Hepatocyte (in vitro differentiated cells): Measurements from ENCODE around the gene WNT8B. TPM values are rescaled to one million over a fixed set of nuclear protein-coding genes. Genes with fewer than 3 reads are reported as not detected.

Experiments
- DNase-seq: peaks from one replicate; pipeline ENCODE4 v3.0.0-alpha.2; 2016; ENCODE audit warnings: low spot score
- H2AFZ ChIP-seq: fragments of 200-600 bp; sonication (generic); 2 replicates; pipeline ENCODE4 v1.6.0; 2016; ENCODE audit warnings: antibody characterized with exemption, mild to moderate bottlenecking
- H3K27ac ChIP-seq: fragments of 200-600 bp; sonication (generic); 2 replicates; pipeline ENCODE4 v1.5.1; 2016; ENCODE audit warnings: mild to moderate bottlenecking
- H3K27me3 ChIP-seq: fragments of 200-600 bp; sonication (generic); 2 replicates; pipeline ENCODE4 v1.6.1; 2016
- H3K36me3 ChIP-seq: fragments of 200-600 bp; sonication (generic); replicated peaks from 2 replicates; pipeline ENCODE4 v1.5.1; 2016; ENCODE audit warnings: low read depth; ENCODE audit not compliant: insufficient read depth
- H3K4me1 ChIP-seq: fragments of 200-600 bp; sonication (generic); 2 replicates; pipeline ENCODE4 v1.5.1; 2016; ENCODE audit warnings: mild to moderate bottlenecking, moderate library complexity; ENCODE audit not compliant: insufficient read depth
- H3K4me2 ChIP-seq: fragments of 200-600 bp; sonication (generic); 2 replicates; pipeline ENCODE4 v1.6.0; 2016
- H3K4me3 ChIP-seq: fragments of 200-600 bp; sonication (generic); 2 replicates; pipeline ENCODE4 v1.5.1; 2016; ENCODE audit warnings: mild to moderate bottlenecking
- H3K79me2 ChIP-seq: fragments of 200-600 bp; sonication (generic); 2 replicates; pipeline ENCODE4 v1.6.0; 2017; ENCODE audit warnings: mild to moderate bottlenecking
- H3K9me2 ChIP-seq: fragments of 200-600 bp; sonication (generic); replicated peaks from 2 replicates; pipeline ENCODE4 v1.6.0; 2017; ENCODE audit warnings: mild to moderate bottlenecking; ENCODE audit not compliant: insufficient read depth
- H3K9me3 ChIP-seq: fragments of 200-600 bp; sonication (generic); 2 replicates; pipeline ENCODE4 v1.5.1; 2016; ENCODE audit warnings: low read depth, mild to moderate bottlenecking
- H4K20me1 ChIP-seq: fragments of 200-600 bp; sonication (generic); 2 replicates; pipeline ENCODE4 v1.6.0; 2016; ENCODE audit warnings: mild to moderate bottlenecking; ENCODE audit not compliant: insufficient read depth, poor library complexity, severe bottlenecking
- EZH2 ChIP-seq: fragments of 200-600 bp; sonication (generic); IDR thresholded peaks from 2 replicates; pipeline ENCODE4 v1.6.1; 2016; ENCODE audit warnings: antibody characterized with exemption, mild to moderate bottlenecking, borderline replicate concordance
- EZH2phosphoT487 ChIP-seq: fragments of 200-600 bp; sonication (generic); IDR thresholded peaks from one replicate; pipeline ENCODE4 v1.6.1; 2018; ENCODE audit warnings: antibody characterized with exemption, mild to moderate bottlenecking, low read depth, moderate library complexity; ENCODE audit not compliant: unreplicated experiment, severe bottlenecking
- WGBS: methylation state at CpG from one replicate; pipeline ENCODE4 v1.1.6; 2016; ENCODE audit warnings: low lambda C conversion rate; ENCODE audit errors: missing lambda C conversion rate; 5-methylcytosine and 5-hydroxymethylcytosine counted together
- polyA plus RNA-seq: library from polyadenylated mRNA; unstranded; fragments of >200 nt; fragmentation: Nextera tagmentation; extraction: Ambion mirVana; gene quantifications from 2 replicates; pipeline ENCODE4 v1.2.1, GENCODE V29; 2016
- total RNA-seq: library from RNA; depleted of rRNA; stranded (reverse); fragments of >200 nt; gene quantifications from 2 replicates; pipeline ENCODE4 v1.2.3, GENCODE V29; 2014
- TF ChIP-seq, protein P1 (sequence below): fragments of 200-600 bp; sonication (generic); IDR thresholded peaks from 2 replicates; pipeline ENCODE4 v1.5.1; 2016; ENCODE audit warnings: antibody characterized with exemption, mild to moderate bottlenecking; ENCODE audit not compliant: poor library complexity

Gene WNT8B
- total and polyA plus RNA-seq, 2 experiments from 2014 or later = not detected

DNA sequence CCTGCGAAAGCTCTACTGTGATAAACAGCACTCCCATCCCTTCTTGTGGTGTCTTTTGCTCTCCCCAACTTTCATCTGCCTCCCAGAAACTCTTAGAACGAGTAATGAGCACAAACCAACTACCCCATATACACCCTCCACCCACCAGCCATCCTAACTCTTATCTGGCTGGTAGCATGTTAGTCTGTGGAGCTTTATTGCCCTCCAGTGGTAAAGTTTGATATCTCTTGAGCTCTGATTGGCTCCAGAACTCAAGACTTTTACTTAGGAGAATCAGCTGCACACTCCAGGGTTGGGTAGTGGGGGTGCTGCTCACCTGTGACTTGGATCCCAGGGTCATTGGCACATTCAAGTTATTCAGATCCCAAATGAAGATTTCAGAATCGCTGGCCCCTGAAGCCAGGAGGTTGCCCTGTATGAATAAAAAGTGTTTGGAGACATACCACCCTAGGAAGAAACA lies 45.9 kb downstream of the WNT8B start:
- H4K20me1 ChIP-seq = no peaks in the 10 kb centered on the region
- peak; percentile 70 for DNase-seq
- no peaks in the 10 kb centered on the region for H3K36me3 ChIP-seq
- H3K4me2 ChIP-seq = no peak overlapping the region
- no peaks in the 10 kb centered on the region for H3K9me3 ChIP-seq
- WGBS = 40% methylated on average over 3 of the region's 3 CpGs
- H3K4me3 ChIP-seq = no peak overlapping the region
- H3K9me2 ChIP-seq = no peaks in the 10 kb centered on the region
- no peak overlapping the region for H3K27ac ChIP-seq
- H3K27me3 ChIP-seq = no peaks in the 10 kb centered on the region
- no peak for TF ChIP-seq EZH2phosphoT487
- TF ChIP-seq, protein P1, sequence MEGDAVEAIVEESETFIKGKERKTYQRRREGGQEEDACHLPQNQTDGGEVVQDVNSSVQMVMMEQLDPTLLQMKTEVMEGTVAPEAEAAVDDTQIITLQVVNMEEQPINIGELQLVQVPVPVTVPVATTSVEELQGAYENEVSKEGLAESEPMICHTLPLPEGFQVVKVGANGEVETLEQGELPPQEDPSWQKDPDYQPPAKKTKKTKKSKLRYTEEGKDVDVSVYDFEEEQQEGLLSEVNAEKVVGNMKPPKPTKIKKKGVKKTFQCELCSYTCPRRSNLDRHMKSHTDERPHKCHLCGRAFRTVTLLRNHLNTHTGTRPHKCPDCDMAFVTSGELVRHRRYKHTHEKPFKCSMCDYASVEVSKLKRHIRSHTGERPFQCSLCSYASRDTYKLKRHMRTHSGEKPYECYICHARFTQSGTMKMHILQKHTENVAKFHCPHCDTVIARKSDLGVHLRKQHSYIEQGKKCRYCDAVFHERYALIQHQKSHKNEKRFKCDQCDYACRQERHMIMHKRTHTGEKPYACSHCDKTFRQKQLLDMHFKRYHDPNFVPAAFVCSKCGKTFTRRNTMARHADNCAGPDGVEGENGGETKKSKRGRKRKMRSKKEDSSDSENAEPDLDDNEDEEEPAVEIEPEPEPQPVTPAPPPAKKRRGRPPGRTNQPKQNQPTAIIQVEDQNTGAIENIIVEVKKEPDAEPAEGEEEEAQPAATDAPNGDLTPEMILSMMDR = peak; percentile 63
- H3K79me2 ChIP-seq = no peaks in the 10 kb centered on the region
- peaks cover 12% of the 10 kb centered on the region for H3K4me1 ChIP-seq
- H2AFZ ChIP-seq = no peak overlapping the region

DNA sequence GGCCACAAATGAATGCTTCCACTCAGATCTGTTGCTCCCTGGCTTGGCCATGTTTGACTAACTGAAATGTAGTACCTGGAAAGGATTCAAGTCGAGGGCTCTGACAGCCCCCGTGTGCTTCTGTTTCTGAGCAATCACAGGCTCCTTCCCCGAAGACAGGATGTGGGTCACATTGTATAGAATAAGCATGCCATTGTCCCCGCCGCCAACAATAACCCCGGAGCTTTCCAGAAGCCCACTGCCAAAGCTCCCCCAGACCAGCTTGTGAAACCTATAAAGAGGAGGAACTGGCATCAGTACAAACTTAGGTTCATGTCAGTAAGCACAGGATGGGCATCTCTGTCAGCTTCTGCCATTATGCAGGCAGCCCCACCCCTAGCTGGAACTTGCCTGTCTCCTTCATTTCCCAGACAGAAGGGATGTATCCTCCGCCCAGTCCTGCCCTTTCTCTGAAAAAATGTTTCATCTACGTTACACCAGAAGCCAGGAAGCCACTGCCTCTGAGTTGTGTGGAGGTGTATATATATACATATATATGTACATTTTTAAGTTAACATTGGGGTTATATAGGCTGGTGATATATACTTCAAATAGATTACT lies 46.5 kb downstream of the WNT8B start:
- Histone ChIP-seq H2AFZ (no peak overlapping the region), H3K4me3 (no peak overlapping the region), H3K27me3 (no peaks in the 10 kb centered on the region), H3K4me1 (peaks cover 5% of the 10 kb centered on the region), H3K36me3 (no peaks in the 10 kb centered on the region), H3K4me2 (no peak overlapping the region), H3K79me2 (no peaks in the 10 kb centered on the region), H4K20me1 (no peaks in the 10 kb centered on the region), H3K9me3 (no peaks in the 10 kb centered on the region), H3K9me2 (no peaks in the 10 kb centered on the region), H3K27ac (no peak overlapping the region)
- WGBS = 72% methylated on average over 8 of the region's 8 CpGs
- DNase-seq = no peak
- TF ChIP-seq EZH2phosphoT487 (no peak), EZH2 (no peak)
- TF ChIP-seq, protein P1 = no peak

DNA sequence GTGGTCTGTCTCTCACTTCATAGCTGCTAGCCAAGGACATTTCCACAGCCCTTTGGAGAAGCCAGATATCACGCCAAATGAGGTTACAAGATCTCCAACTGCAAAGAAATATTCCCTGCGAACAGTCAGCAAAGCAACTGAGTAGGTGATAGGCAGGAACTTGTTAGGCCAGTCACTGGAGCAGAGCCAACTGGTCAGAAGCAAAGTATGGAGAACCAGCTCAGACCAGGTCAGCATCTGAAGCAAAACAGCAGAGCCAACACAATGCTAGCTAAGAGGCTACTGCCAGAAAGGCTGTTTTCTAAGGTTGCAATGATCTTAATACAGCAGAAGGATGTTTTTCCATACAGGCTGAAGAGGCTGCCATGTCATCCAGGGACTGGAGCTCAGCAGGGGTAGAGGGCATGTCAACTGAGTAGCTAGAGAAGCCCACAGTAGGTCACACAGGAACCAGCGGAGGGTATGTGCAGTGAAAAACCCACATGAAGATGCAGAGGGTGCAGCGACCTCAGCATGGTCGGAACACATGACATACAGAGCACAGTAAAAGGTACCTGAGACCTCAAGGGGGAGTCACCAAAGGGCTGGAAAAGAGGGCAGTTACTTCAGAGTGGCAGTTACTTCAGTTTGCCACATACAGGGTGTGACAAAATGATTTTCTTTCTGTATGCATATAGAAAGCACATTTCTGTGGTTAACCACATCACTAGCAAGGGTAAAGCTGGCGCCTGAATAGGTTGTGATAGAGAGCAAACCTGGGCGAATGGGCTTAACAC lies 47.9 kb downstream of the WNT8B start:
- no peak overlapping the region for H3K4me3 ChIP-seq
- H4K20me1 ChIP-seq = no peaks in the 10 kb centered on the region
- no peaks in the 10 kb centered on the region for H3K79me2 ChIP-seq
- no peaks in the 10 kb centered on the region for H3K4me1 ChIP-seq
- TF ChIP-seq, protein P1 = no peak
- TF ChIP-seq EZH2phosphoT487 (no peak), EZH2 (no peak)
- WGBS = 91% methylated on average over 7 of the region's 7 CpGs
- no peaks in the 10 kb centered on the region for H3K9me3 ChIP-seq
- H2AFZ ChIP-seq = no peak overlapping the region
- no peaks in the 10 kb centered on the region for H3K9me2 ChIP-seq
- H3K4me2 ChIP-seq = no peak overlapping the region
- no peaks in the 10 kb centered on the region for H3K36me3 ChIP-seq
- no peak overlapping the region for H3K27ac ChIP-seq
- H3K27me3 ChIP-seq = no peaks in the 10 kb centered on the region
- no peak for DNase-seq
